Natural killer cell (primary cell): ENCODE results near the gene ETV4. TPM values are rescaled to one million over a fixed set of nuclear protein-coding genes. Genes with fewer than 3 reads are reported as not detected.

Experiments
- ATAC-seq, 3 donors: fragments of 150-1000 bp in 2 of 3; fragments of 200-7000 bp in 1 of 3; cut with Tn5 transposase; 1 replicate in 1 of 3; 2 replicates in 2 of 3; pipeline ENCODE4 v1.10.0; 2021; ENCODE audit warnings: mild to moderate bottlenecking in 2 of 3, moderate library complexity in 2 of 3
- DNase-seq, 2 donors: peaks; one replicate each; pipeline versions ENCODE4 v3.0.0 to v3.0.0-alpha.2; 2013 to 2021; ENCODE audit warnings: mixed read lengths in 1 of 2
- H3K27ac ChIP-seq: one replicate; pipeline ENCODE4 v1.5.1; 2013; ENCODE audit warnings: mild to moderate bottlenecking, low read length
- H3K27me3 ChIP-seq: one replicate; pipeline ENCODE4 v1.6.1; 2013; ENCODE audit warnings: low read length; ENCODE audit not compliant: control insufficient read depth, insufficient read depth
- H3K36me3 ChIP-seq: one replicate; pipeline ENCODE4 v1.6.1; 2013; ENCODE audit warnings: low read length; ENCODE audit not compliant: control insufficient read depth, insufficient read depth
- H3K4me1 ChIP-seq: one replicate; pipeline ENCODE4 v1.6.1; 2013; ENCODE audit warnings: low read length; ENCODE audit not compliant: control insufficient read depth, insufficient read depth
- H3K4me3 ChIP-seq: one replicate; pipeline ENCODE4 v1.5.1; 2013; ENCODE audit warnings: low read length
- H3K9me3 ChIP-seq: one replicate; pipeline ENCODE4 v1.6.1; 2013; ENCODE audit warnings: low read length; ENCODE audit not compliant: control insufficient read depth, insufficient read depth
- H3K27ac Mint-ChIP-seq, 2 donors: one replicate each; pipeline ENCODE4 v1.8.0; 2022; ENCODE audit warnings: mild to moderate bottlenecking in 2 of 2, mixed read lengths in 2 of 2, moderate library complexity in 1 of 2
- H3K27me3 Mint-ChIP-seq, 2 donors: one replicate each; pipeline ENCODE4 v1.8.0; 2022; ENCODE audit warnings: low read depth in 2 of 2, mixed read lengths in 2 of 2
- H3K36me3 Mint-ChIP-seq: one replicate; pipeline ENCODE4 v1.8.0; 2022; ENCODE audit warnings: mixed read lengths
- H3K4me1 Mint-ChIP-seq, 2 donors: one replicate each; pipeline ENCODE4 v1.8.0; 2022; ENCODE audit warnings: mixed read lengths in 2 of 2
- H3K4me3 Mint-ChIP-seq: one replicate; pipeline ENCODE4 v1.8.0; 2022; ENCODE audit warnings: mild to moderate bottlenecking, moderate library complexity, mixed read lengths
- H3K9me3 Mint-ChIP-seq, 2 donors: one replicate each; pipeline ENCODE4 v1.8.0; 2022; ENCODE audit warnings: mixed read lengths in 2 of 2
- CTCF ChIP-seq: fragments of 200-600 bp; IDR thresholded peaks from one replicate; pipeline ENCODE4 v1.8.0; 2022; ENCODE audit warnings: antibody characterized with exemption
- whole genome bisulfite sequencing: methylation state at CpG from one replicate; pipeline ENCODE4 v1.1.7; 2013; ENCODE audit warnings: missing lambda C conversion rate; ENCODE audit not compliant: insufficient coverage; 5-methylcytosine and 5-hydroxymethylcytosine counted together
- intact Hi-C: fragments of 100-400 bp; cut with micrococcal nuclease; formaldehyde crosslinking; loops from one replicate; pipeline ENCODE4 v1.14.2; 2022
- total RNA-seq, 4 donors: library from RNA; stranded (reverse); fragments of 120-200 nt in 1 of 4; gene quantifications; one replicate each; pipeline versions ENCODE4 v1.2.3 to v1.2.4, GENCODE V29; 2013 to 2022

The ETV4 gene
- total RNA-seq, 3 donors from 2014 or later (not counting 1 experiment from before 2014, with no cell fraction given) = not detected

- Histone ChIP-seq H3K27ac (no peak overlapping the region), H3K27me3 (no peaks in the 10 kb centered on the region), H3K4me3 (no peak overlapping the region), H3K4me1 (no peaks in the 10 kb centered on the region), H3K36me3 (peaks cover 85% of the 10 kb centered on the region), H3K9me3 (no peaks in the 10 kb centered on the region)
- Mint-ChIP-seq H3K27me3 (no peaks in the 10 kb centered on the region), H3K4me1 (peaks cover 0 to 8% of the 10 kb centered on the region in 2 donors), H3K9me3 (no peaks in the 10 kb centered on the region), H3K4me3 (no peak overlapping the region), H3K27ac (no peak overlapping the region), H3K36me3 (peaks cover 19% of the 10 kb centered on the region)
- 98% methylated on average over 4 of the region's 4 CpGs for WGBS
- TF ChIP-seq CTCF = no peak
- no peak for DNase-seq
- intact Hi-C loops = no loop called here
- no peak for ATAC-seq
Observed at GRCh38 chr17:43521389-43521788, 24.8 kb downstream of the ETV4 start.

- Mint-ChIP-seq H3K4me3 (no peak overlapping the region), H3K36me3 (peaks cover 20% of the 10 kb centered on the region)
- intact Hi-C loops = no loop called here
Observed at GRCh38 chr17:43517615-43518386, 28.3 kb downstream of the ETV4 start.

GRCh38 chr17:43517161-43517560 is 29.0 kb downstream of the ETV4 start:
- no peak overlapping the region for H3K4me3 Mint-ChIP-seq
- H3K4me1 Mint-ChIP-seq = peaks cover 0 to 8% of the 10 kb centered on the region in 2 donors
- Histone ChIP-seq H3K27ac (no peak overlapping the region), H3K9me3 (no peaks in the 10 kb centered on the region), H3K4me1 (no peaks in the 10 kb centered on the region), H3K36me3 (peaks cover 83% of the 10 kb centered on the region), H3K27me3 (no peaks in the 10 kb centered on the region), H3K4me3 (no peak overlapping the region)
- intact Hi-C loops = no loop called here
- no peak overlapping the region for H3K27ac Mint-ChIP-seq
- no peak for ATAC-seq
- TF ChIP-seq CTCF = no peak
- 65% methylated on average over 6 of the region's 6 CpGs for WGBS
- H3K9me3 Mint-ChIP-seq = no peaks in the 10 kb centered on the region
- DNase-seq = no peak
- H3K36me3 Mint-ChIP-seq = peaks cover 25% of the 10 kb centered on the region
- H3K27me3 Mint-ChIP-seq = no peaks in the 10 kb centered on the region

More at GRCh38 chr17:43517615-43518386, 28.3 kb downstream of the ETV4 start:
- ATAC-seq (no peak), DNase-seq (no peak)
- Mint-ChIP-seq H3K27ac (peak overlapping the region in 1 of 2 donors; percentile 56), H3K9me3 (no peaks in the 10 kb centered on the region), H3K27me3 (no peaks in the 10 kb centered on the region), H3K4me1 (peaks cover 0 to 8% of the 10 kb centered on the region in 2 donors)
- TF ChIP-seq CTCF = no peak
- H3K4me3 ChIP-seq = no peak overlapping the region
- peaks cover 79% of the 10 kb centered on the region for H3K36me3 ChIP-seq
- H3K27ac ChIP-seq = no peak overlapping the region
- H3K9me3 ChIP-seq = no peaks in the 10 kb centered on the region
- H3K27me3 ChIP-seq = no peaks in the 10 kb centered on the region
- WGBS = 79% methylated on average over 8 of the region's 8 CpGs
- H3K4me1 ChIP-seq = no peaks in the 10 kb centered on the region
